Endothelial cell of umbilical vein (primary cell): ENCODE measurements around the gene ACAD10. TPM values are rescaled to one million over a fixed set of nuclear protein-coding genes. Genes with fewer than 3 reads are reported as not detected.

Experiments used
- BruUV-seq: library from RNA; stranded (reverse); fragments of 400-500 nt; replicated peaks from 2 replicates; lab custom pipeline; 2021; lab: Mats Ljungman, UMichigan
- CTCF ChIA-PET: fragments of 300-600, 350-600 bp; sonication (Branson Sonifier 250); formaldehyde crosslinking; loops from one replicate; lab custom pipeline; 2021; ENCODE audit warnings: antibody characterized with exemption, inconsistent platforms; lab: Charles Lee
- POLR2A ChIA-PET: fragments of 300-600, 350-600 bp; sonication (Branson Sonifier 250); formaldehyde crosslinking; loops from one replicate; lab custom pipeline; 2021; ENCODE audit warnings: antibody characterized with exemption, inconsistent platforms; lab: Charles Lee
- DNase-seq: peaks from one replicate; pipeline ENCODE4 v3.0.0-alpha.2; 2011; ENCODE audit warnings: low read depth, low spot score
- FAIRE-seq: peaks from 2 replicates; lab custom pipeline; 2011; peaks lifted over from hg19 to GRCh38; lab: Jason Lieb, UNC
- H2AFZ ChIP-seq: 2 replicates; pipeline ENCODE4 v1.6.0; 2012; ENCODE audit warnings: low read depth, low read length, control low read depth, inconsistent platforms
- H3K27ac ChIP-seq: 2 replicates; pipeline ENCODE4 v1.5.1; 2011; ENCODE audit warnings: low read depth, mild to moderate bottlenecking, control low read depth, low read length, moderate library complexity; ENCODE audit not compliant: insufficient read depth
- H3K27me3 ChIP-seq, 2 experiments: 2 replicates each; pipeline versions ENCODE4 v1.6.0 to v1.6.1; 2011; ENCODE audit warnings: low read length in 2 of 2, mixed read lengths in 1 of 2; ENCODE audit not compliant: control insufficient read depth in 2 of 2, insufficient read depth in 2 of 2
- H3K36me3 ChIP-seq, 2 experiments: 2 replicates in 1 of 2; 3 replicates in 1 of 2; pipeline ENCODE4 v1.5.1; 2011; ENCODE audit warnings: low read length in 2 of 2, mild to moderate bottlenecking in 1 of 2, moderate library complexity in 1 of 2; ENCODE audit not compliant: control insufficient read depth in 2 of 2, insufficient read depth in 2 of 2; ENCODE audit errors: extremely low read depth in 1 of 2
- H3K4me1 ChIP-seq: 3 replicates; pipeline ENCODE4 v1.5.1; 2011; ENCODE audit warnings: mild to moderate bottlenecking, low read length; ENCODE audit not compliant: control insufficient read depth, insufficient read depth; ENCODE audit errors: extremely low read depth
- H3K4me2 ChIP-seq: 2 replicates; pipeline ENCODE4 v1.6.1; 2011; ENCODE audit warnings: low read length, control low read depth, mixed read lengths; ENCODE audit not compliant: insufficient read depth
- H3K4me3 ChIP-seq, 3 experiments: fragments of 200-600 bp in 1 of 3; sonication (generic), shearing (Covaris generic) in 1 of 3; replicated peaks in 1 of 3; 2 replicates each; pipeline ENCODE4 v1.5.1; 2011 to 2016; ENCODE audit warnings: control low read depth in 3 of 3, low read length in 3 of 3, mild to moderate bottlenecking in 2 of 3, inconsistent platforms in 1 of 3, low read depth in 1 of 3, moderate library complexity in 1 of 3; ENCODE audit not compliant: insufficient read depth in 1 of 3
- H3K79me2 ChIP-seq: 2 replicates; pipeline ENCODE4 v1.6.0; 2012; ENCODE audit warnings: low read length, inconsistent platforms; ENCODE audit not compliant: control insufficient read depth, insufficient read depth
- H3K9ac ChIP-seq: replicated peaks from 2 replicates; pipeline ENCODE3; 2011; ENCODE audit warnings: low read length, control low read depth; ENCODE audit not compliant: insufficient read depth; ENCODE audit errors: extremely low read depth
- H3K9me1 ChIP-seq: replicated peaks from 3 replicates; pipeline ENCODE4 v1.6.0; 2011; ENCODE audit warnings: mild to moderate bottlenecking, low read length; ENCODE audit not compliant: control insufficient read depth, insufficient read depth; ENCODE audit errors: extremely low read depth
- H3K9me3 ChIP-seq: replicated peaks from 2 replicates; pipeline ENCODE4 v1.5.1; 2012; ENCODE audit warnings: low read length, inconsistent platforms; ENCODE audit not compliant: control insufficient read depth, insufficient read depth
- H4K20me1 ChIP-seq: replicated peaks from 2 replicates; pipeline ENCODE3; 2011; ENCODE audit warnings: mild to moderate bottlenecking, low read length; ENCODE audit not compliant: control insufficient read depth, insufficient read depth; ENCODE audit errors: extremely low read depth
- CTCF ChIP-seq, 2 donors: IDR thresholded peaks; 1 replicate in 1 of 2; 2 replicates in 1 of 2; pipeline ENCODE4 v1.5.1; 2011; ENCODE audit warnings: low read length in 2 of 2, mild to moderate bottlenecking in 2 of 2, moderate library complexity in 2 of 2, control low read depth in 1 of 2, inconsistent platforms in 1 of 2, low read depth in 1 of 2; ENCODE audit not compliant: insufficient read depth in 1 of 2; ENCODE audit errors: extremely low read depth in 1 of 2
- EZH2 ChIP-seq: IDR thresholded peaks from 2 replicates; pipeline ENCODE4 v1.6.1; 2012; ENCODE audit warnings: borderline replicate concordance, low read depth, mild to moderate bottlenecking, moderate library complexity, low read length, inconsistent platforms; ENCODE audit not compliant: severe bottlenecking
- FOS ChIP-seq: IDR thresholded peaks from 2 replicates; pipeline ENCODE4 v1.6.1; 2011; ENCODE audit warnings: mild to moderate bottlenecking, low read length, moderate library complexity, borderline replicate concordance; ENCODE audit not compliant: insufficient read depth
- GATA2 ChIP-seq: IDR thresholded peaks from 2 replicates; pipeline ENCODE4 v1.7.0; 2011; ENCODE audit warnings: low read depth, mild to moderate bottlenecking, moderate library complexity, mixed read lengths, low read length; ENCODE audit not compliant: insufficient read length, insufficient read depth
- JUN ChIP-seq: IDR thresholded peaks from 2 replicates; pipeline ENCODE4 v1.6.1; 2011; ENCODE audit warnings: borderline replicate concordance, low read depth; ENCODE audit not compliant: insufficient read length, insufficient read depth
- MAX ChIP-seq: IDR thresholded peaks from 2 replicates; pipeline ENCODE4 v1.6.1; 2011; ENCODE audit not compliant: insufficient read depth, insufficient read length
- MYC ChIP-seq: IDR thresholded peaks from one replicate; pipeline ENCODE4 v1.6.1; 2011; ENCODE audit warnings: mild to moderate bottlenecking, low read depth, low read length
- POLR2A ChIP-seq: IDR thresholded peaks from 2 replicates; pipeline ENCODE4 v1.6.1; 2012; ENCODE audit warnings: low read depth, mild to moderate bottlenecking, control low read depth, low read length
- POLR2AphosphoS5 ChIP-seq: IDR thresholded peaks from 2 replicates; pipeline ENCODE4 v1.6.1; 2012; ENCODE audit warnings: low read depth, mild to moderate bottlenecking, control low read depth, low read length, moderate library complexity; ENCODE audit not compliant: insufficient read depth
- dilution Hi-C: fragments of 300-500 bp; cut with MboI; formaldehyde crosslinking; loops from one replicate; pipeline ENCODE4 v1.15.0; 2019; ENCODE audit warnings: low sequenced_read_pairs; ENCODE audit not compliant: extremely low pct_ligation_motif_present
- intact Hi-C: fragments of 100-400 bp; cut with micrococcal nuclease; formaldehyde crosslinking; loops from one replicate; pipeline ENCODE4 v1.10.0; 2022
- polyA plus RNA-seq, 4 experiments: library from polyadenylated mRNA; depleted of rRNA in 3 of 4; stranded (reverse) in 3 of 4; unstranded in 1 of 4; fragments of >200 nt; gene quantifications; 2 replicates each; pipeline versions ENCODE4 v1.2.1 to v1.2.3, GENCODE V29; 2011 to 2012; ENCODE audit warnings: missing spikeins in 1 of 4
- total RNA-seq: library from RNA; stranded (reverse); gene quantifications from 2 replicates; pipeline ENCODE4 v1.2.3, GENCODE V29; 2021

Gene ACAD10
- total and polyA plus RNA-seq, 2 donors (not counting 3 experiments of a cell fraction or from before 2014, with no cell fraction given) = 15.2 to 16.3 TPM

GRCh38 chr12:111686574-111687105 lies 787 bp downstream of the ACAD10 start:
- peak; percentile 26 for FAIRE-seq
- H3K9ac ChIP-seq = peak overlapping the region; percentile 91
- no peak overlapping the region for H3K27ac ChIP-seq
- intact Hi-C loops = loop anchor here (1.0 to 5.0 kb wide), 5 partner anchors 55 to 326 kb away; partner anchors contain the start of genes ERP29 and TMEM116
- CTCF ChIA-PET = interaction anchor here (0.9 to 2.6 kb wide), 2 partner anchors 9 to 126 kb away, joined by 3 to 28 read pairs; no protein-coding TSS in a partner anchor
- peaks cover 19% of the 10 kb centered on the region for H3K4me1 ChIP-seq
- peak; percentile 14 for DNase-seq
- H3K36me3 ChIP-seq = peaks cover 3 to 7% of the 10 kb centered on the region in 2 experiments
- POLR2A ChIA-PET = no interaction called here
- H3K79me2 ChIP-seq = peaks cover 27% of the 10 kb centered on the region
- no TSS peak for BruUV-seq
- no peaks in the 10 kb centered on the region for H3K9me1 ChIP-seq
- dilution Hi-C loops = loop anchor here (25.0 kb wide), 1 partner anchor 126 kb away; no protein-coding TSS in a partner anchor
- H3K4me2 ChIP-seq = peak overlapping the region; percentile 71
- H4K20me1 ChIP-seq = no peaks in the 10 kb centered on the region
- no peaks in the 10 kb centered on the region for H3K27me3 ChIP-seq
- H3K9me3 ChIP-seq = no peaks in the 10 kb centered on the region
- no peak for TF ChIP-seq GATA2
- no peak for TF ChIP-seq POLR2AphosphoS5
- no peak for TF ChIP-seq EZH2
- no peak for TF ChIP-seq CTCF (IDR thresholded peaks at IDR 0.05; ENCODE audit: extremely low read depth in 1 of 2, insufficient read depth in 1 of 2, low read depth in 1 of 2, low read length in 2 of 2)
- no peak for TF ChIP-seq POLR2A
- TF ChIP-seq MAX = no peak
- no peak for TF ChIP-seq MYC
- no peak for TF ChIP-seq JUN
- no peak for TF ChIP-seq FOS
- peak overlapping the region; percentile 27 to 85 (median 74) for H3K4me3 ChIP-seq
- no peak overlapping the region for H2AFZ ChIP-seq
